Tibial nerve (tissue), 4 donors: ENCODE results near the gene GPRC6A. TPM values are rescaled to one million over a fixed set of nuclear protein-coding genes. Genes with fewer than 3 reads are reported as not detected.

Experiments used
- DNase-seq, 2 donors: peaks; one replicate each; pipeline ENCODE4 v3.0.0-alpha.2; 2019; ENCODE audit warnings: low spot score in 2 of 2
- H3K27ac ChIP-seq, 4 donors: fragments of 200-600 bp; sonication (generic) in 3 of 4; one replicate each; pipeline ENCODE4 v1.5.1; 2017 to 2019; ENCODE audit warnings: mild to moderate bottlenecking in 1 of 4
- H3K27me3 ChIP-seq, 2 donors: fragments of 200-600 bp; sonication (generic) in 1 of 2; one replicate each; pipeline versions ENCODE4 v1.5.1 to v1.6.0; 2017 to 2019
- H3K36me3 ChIP-seq, 3 donors: fragments of 200-600 bp; sonication (generic); one replicate each; pipeline ENCODE4 v1.5.1; 2018 to 2019
- H3K4me1 ChIP-seq, 4 donors: fragments of 200-600 bp; sonication (generic) in 3 of 4; one replicate each; pipeline ENCODE4 v1.5.1; 2017 to 2019
- H3K4me3 ChIP-seq, 4 donors: fragments of 200-600 bp; sonication (generic) in 3 of 4; one replicate each; pipeline ENCODE4 v1.5.1; 2017 to 2019; ENCODE audit warnings: mild to moderate bottlenecking in 1 of 4, moderate library complexity in 1 of 4
- H3K9me3 ChIP-seq, 4 donors: fragments of 200-600 bp; sonication (generic) in 3 of 4; one replicate each; pipeline ENCODE4 v1.5.1; 2017 to 2019
- CTCF ChIP-seq, 5 experiments: fragments of 200-600 bp in 3 of 5; fragments of 450-650 bp in 2 of 5; sonication (generic) in 3 of 5; IDR thresholded peaks; one replicate each; pipeline ENCODE4 v1.5.1; 2016 to 2019; ENCODE audit warnings: antibody characterized with exemption in 5 of 5, mild to moderate bottlenecking in 3 of 5, moderate library complexity in 2 of 5
- EP300 ChIP-seq, 2 donors: sonication (generic); formaldehyde crosslinking; IDR thresholded peaks; one replicate each; pipeline ENCODE4 v1.6.1; 2017; ENCODE audit warnings: antibody characterized with exemption in 2 of 2, mild to moderate bottlenecking in 1 of 2
- POLR2A ChIP-seq, 2 donors: fragments of 450-650 bp; IDR thresholded peaks; one replicate each; pipeline ENCODE4 v1.6.1; 2017; ENCODE audit warnings: antibody characterized with exemption in 2 of 2, mild to moderate bottlenecking in 2 of 2, moderate library complexity in 2 of 2
- WGBS, 2 donors: methylation state at CpG; one replicate each; pipeline ENCODE4 v1.1.5; 2018; 5-methylcytosine and 5-hydroxymethylcytosine counted together
- total RNA-seq, 4 donors: library from RNA; depleted of rRNA; stranded (reverse); fragments of >200 nt; gene quantifications; one replicate each; pipeline ENCODE4 v1.1.0, GENCODE V29; 2016

GPRC6A gene
- total RNA-seq, 4 donors from 2014 or later, result not detected

GRCh38 chr6:116812051-116812650, 16.7 kb downstream of the GPRC6A start:
- Histone ChIP-seq H3K9me3 (peaks cover 0 to 28% (median 4%) of the 10 kb centered on the region in 4 donors), H3K27me3 (no peaks in the 10 kb centered on the region), H3K4me1 (no peaks in the 10 kb centered on the region), H3K36me3 (no peaks in the 10 kb centered on the region), H3K27ac (no peak overlapping the region), H3K4me3 (no peak overlapping the region)
- WGBS, 2 donors, result 89% methylated on average over 2 of the region's 2 CpGs
- TF ChIP-seq POLR2A (IDR thresholded peaks at IDR 0.05), result no peak
- TF ChIP-seq EP300 (IDR thresholded peaks at IDR 0.05), result no peak
- no peak for TF ChIP-seq CTCF (IDR thresholded peaks at IDR 0.05)
- no peak for DNase-seq

GRCh38 chr6:116801971-116802370, 26.9 kb downstream of the GPRC6A start:
- Histone ChIP-seq H3K36me3 (no peaks in the 10 kb centered on the region), H3K4me1 (no peaks in the 10 kb centered on the region), H3K4me3 (no peak overlapping the region), H3K27ac (no peak overlapping the region), H3K9me3 (no peaks in the 10 kb centered on the region), H3K27me3 (no peaks in the 10 kb centered on the region)
- DNase-seq, result no peak
- TF ChIP-seq CTCF (IDR thresholded peaks at IDR 0.05) (no peak), POLR2A (IDR thresholded peaks at IDR 0.05) (no peak), EP300 (IDR thresholded peaks at IDR 0.05) (no peak)

- TF ChIP-seq EP300 (IDR thresholded peaks at IDR 0.05), result no peak
- TF ChIP-seq POLR2A (IDR thresholded peaks at IDR 0.05), result no peak
- no peak for TF ChIP-seq CTCF (IDR thresholded peaks at IDR 0.05)
- Histone ChIP-seq H3K4me3 (no peak overlapping the region), H3K4me1 (no peaks in the 10 kb centered on the region), H3K36me3 (no peaks in the 10 kb centered on the region), H3K9me3 (no peaks in the 10 kb centered on the region), H3K27ac (no peak overlapping the region), H3K27me3 (no peaks in the 10 kb centered on the region)
- no peak for DNase-seq
Observed at GRCh38 chr6:116799945-116800344, 28.9 kb downstream of the GPRC6A start.

GRCh38 chr6:116797585-116797984, 31.3 kb downstream of the GPRC6A start:
- H3K4me1 ChIP-seq, result no peaks in the 10 kb centered on the region
- no peak for DNase-seq
- WGBS, 2 donors, result 50 to 53% methylated on average over 2 of the region's 2 CpGs
- TF ChIP-seq CTCF (IDR thresholded peaks at IDR 0.05) (no peak), EP300 (IDR thresholded peaks at IDR 0.05) (no peak), POLR2A (IDR thresholded peaks at IDR 0.05) (no peak)
- no peaks in the 10 kb centered on the region for H3K36me3 ChIP-seq
- no peaks in the 10 kb centered on the region for H3K27me3 ChIP-seq
- H3K27ac ChIP-seq, result no peak overlapping the region
- no peak overlapping the region for H3K4me3 ChIP-seq
- no peaks in the 10 kb centered on the region for H3K9me3 ChIP-seq

GRCh38 chr6:116793224-116793623, 35.7 kb downstream of the GPRC6A start:
- WGBS, 2 donors, result 82 to 83% methylated on average over 3 of the region's 3 CpGs
- Histone ChIP-seq H3K4me3 (no peak overlapping the region), H3K27ac (no peak overlapping the region), H3K36me3 (no peaks in the 10 kb centered on the region), H3K27me3 (no peaks in the 10 kb centered on the region), H3K9me3 (no peaks in the 10 kb centered on the region), H3K4me1 (no peaks in the 10 kb centered on the region)
- TF ChIP-seq CTCF (IDR thresholded peaks at IDR 0.05), result no peak
- TF ChIP-seq POLR2A (IDR thresholded peaks at IDR 0.05), result no peak
- no peak for TF ChIP-seq EP300 (IDR thresholded peaks at IDR 0.05)
- DNase-seq, result no peak
